Astrocyte (in vitro differentiated cells and primary cell): ENCODE data around the gene GAGE12E. TPM values are rescaled to one million over a fixed set of nuclear protein-coding genes. Genes with fewer than 3 reads are reported as not detected.

ENCODE experiments used
- total RNA-seq: library from RNA; stranded (reverse); gene quantifications from 2 replicates; pipeline ENCODE4 v1.2.1, GENCODE V29; 2021

GAGE12E gene
- total RNA-seq, 1 donor from 2014 or later = not detected

Other genes with a start within 250 kb of the GAGE12E start
- not detected in 2 replicates for gene GAGE10, start 247.6 kb upstream of the GAGE12E start, total RNA-seq
- not detected in 2 replicates for gene GAGE12J, start 229.3 kb upstream of the GAGE12E start, total RNA-seq
- gene GAGE13, start 219.7 kb upstream of the GAGE12E start, total RNA-seq = not detected in 2 replicates
- gene GAGE12C, start 19.1 kb upstream of the GAGE12E start, total RNA-seq = not detected in 2 replicates
- not detected in 2 replicates for gene GAGE12D, start 9.6 kb upstream of the GAGE12E start, total RNA-seq
- gene GAGE12F, start 9.6 kb downstream of the GAGE12E start, total RNA-seq = not detected in 2 replicates
- gene GAGE12G, start 19.1 kb downstream of the GAGE12E start, total RNA-seq = not detected in 2 replicates
- not detected in 2 replicates for gene GAGE12H, start 28.7 kb downstream of the GAGE12E start, total RNA-seq
- not detected in 2 replicates for gene GAGE2A, start 38.2 kb downstream of the GAGE12E start, total RNA-seq
- not detected in 2 replicates for gene GAGE1, start 47.7 kb downstream of the GAGE12E start, total RNA-seq
- gene PAGE1, start 144.7 kb downstream of the GAGE12E start, total RNA-seq = not detected in 2 replicates